CD4-positive, alpha-beta T cell treated with Interleukin-4 for 4 hours (primary cell): ENCODE measurements around the gene ZNF438.
A peak's percentile ranks its signal among the peaks of the same experiment; 100 is the strongest.
"Not testable (repeated sequence)": the region's sequence is repeated elsewhere in the genome, so short reads cannot be mapped to it uniquely, and the experiment has no call there.

ENCODE experiments used
- DNase-seq: peaks from one replicate; pipeline ENCODE4 v3.0.0-alpha.2; 2020

The ZNF438 gene, protein sequence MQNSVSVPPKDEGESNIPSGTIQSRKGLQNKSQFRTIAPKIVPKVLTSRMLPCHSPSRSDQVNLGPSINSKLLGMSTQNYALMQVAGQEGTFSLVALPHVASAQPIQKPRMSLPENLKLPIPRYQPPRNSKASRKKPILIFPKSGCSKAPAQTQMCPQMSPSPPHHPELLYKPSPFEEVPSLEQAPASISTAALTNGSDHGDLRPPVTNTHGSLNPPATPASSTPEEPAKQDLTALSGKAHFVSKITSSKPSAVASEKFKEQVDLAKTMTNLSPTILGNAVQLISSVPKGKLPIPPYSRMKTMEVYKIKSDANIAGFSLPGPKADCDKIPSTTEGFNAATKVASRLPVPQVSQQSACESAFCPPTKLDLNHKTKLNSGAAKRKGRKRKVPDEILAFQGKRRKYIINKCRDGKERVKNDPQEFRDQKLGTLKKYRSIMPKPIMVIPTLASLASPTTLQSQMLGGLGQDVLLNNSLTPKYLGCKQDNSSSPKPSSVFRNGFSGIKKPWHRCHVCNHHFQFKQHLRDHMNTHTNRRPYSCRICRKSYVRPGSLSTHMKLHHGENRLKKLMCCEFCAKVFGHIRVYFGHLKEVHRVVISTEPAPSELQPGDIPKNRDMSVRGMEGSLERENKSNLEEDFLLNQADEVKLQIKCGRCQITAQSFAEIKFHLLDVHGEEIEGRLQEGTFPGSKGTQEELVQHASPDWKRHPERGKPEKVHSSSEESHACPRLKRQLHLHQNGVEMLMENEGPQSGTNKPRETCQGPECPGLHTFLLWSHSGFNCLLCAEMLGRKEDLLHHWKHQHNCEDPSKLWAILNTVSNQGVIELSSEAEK

DNA sequence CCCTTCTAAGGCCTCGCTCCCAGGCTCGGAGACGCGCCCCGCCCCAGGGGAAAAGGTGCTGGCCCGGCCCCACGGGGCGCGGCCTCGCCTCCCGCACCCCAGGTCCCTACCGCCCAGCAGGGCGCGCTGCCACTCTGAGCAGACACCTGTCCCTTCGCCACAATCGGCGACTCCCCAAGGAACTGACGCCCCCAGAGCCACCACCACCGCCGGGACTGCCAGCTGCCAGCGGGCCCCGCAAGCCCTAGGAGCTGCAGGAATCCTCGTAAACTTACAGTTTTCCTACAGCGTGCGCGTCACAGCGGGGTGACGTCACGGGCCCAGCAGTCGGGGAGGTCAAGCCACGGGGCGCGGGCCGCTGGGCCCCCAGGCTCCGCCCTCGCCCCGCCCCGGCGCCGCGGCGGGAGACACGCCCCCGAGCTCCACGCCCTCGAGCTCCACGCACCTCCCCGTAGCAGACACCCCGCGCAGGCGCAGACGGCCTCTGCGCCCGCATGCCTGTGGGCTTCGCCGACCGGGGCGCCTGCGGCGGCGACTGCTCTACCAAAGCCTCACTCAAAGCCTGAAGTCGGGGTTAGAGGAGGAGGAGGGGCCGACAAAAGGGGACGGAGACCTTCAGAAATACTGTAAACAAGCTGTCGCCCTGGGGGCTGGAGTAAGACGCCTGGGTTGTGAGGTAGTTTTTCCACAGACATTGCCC, at the start of gene ZNF438:
TSS of gene ZNF438 (minus strand) at position 308 of the 700 bp plus-strand sequence. CDS start 154,831 bp downstream, outside the sequence.
- peak; percentile 92 for DNase-seq

DNA sequence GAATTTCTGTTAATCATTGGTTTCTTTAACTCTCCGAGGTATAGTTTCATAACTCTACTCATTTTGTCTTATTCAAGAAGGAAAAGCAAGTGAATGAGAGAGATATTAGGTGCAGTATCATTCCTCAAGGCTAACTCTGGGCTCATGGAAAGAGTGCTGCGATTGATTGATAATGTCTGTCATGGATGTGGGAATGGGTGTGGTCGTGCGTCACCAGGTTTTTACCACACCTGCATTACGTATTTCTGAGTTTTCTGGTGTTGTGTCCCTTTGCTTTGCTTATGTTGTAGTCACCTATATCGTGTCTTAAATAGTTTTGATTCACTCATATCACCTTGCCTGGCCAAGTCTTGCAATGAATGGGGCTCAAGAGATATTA, 44.9 kb upstream of the ZNF438 start:
- no peak for DNase-seq

DNA sequence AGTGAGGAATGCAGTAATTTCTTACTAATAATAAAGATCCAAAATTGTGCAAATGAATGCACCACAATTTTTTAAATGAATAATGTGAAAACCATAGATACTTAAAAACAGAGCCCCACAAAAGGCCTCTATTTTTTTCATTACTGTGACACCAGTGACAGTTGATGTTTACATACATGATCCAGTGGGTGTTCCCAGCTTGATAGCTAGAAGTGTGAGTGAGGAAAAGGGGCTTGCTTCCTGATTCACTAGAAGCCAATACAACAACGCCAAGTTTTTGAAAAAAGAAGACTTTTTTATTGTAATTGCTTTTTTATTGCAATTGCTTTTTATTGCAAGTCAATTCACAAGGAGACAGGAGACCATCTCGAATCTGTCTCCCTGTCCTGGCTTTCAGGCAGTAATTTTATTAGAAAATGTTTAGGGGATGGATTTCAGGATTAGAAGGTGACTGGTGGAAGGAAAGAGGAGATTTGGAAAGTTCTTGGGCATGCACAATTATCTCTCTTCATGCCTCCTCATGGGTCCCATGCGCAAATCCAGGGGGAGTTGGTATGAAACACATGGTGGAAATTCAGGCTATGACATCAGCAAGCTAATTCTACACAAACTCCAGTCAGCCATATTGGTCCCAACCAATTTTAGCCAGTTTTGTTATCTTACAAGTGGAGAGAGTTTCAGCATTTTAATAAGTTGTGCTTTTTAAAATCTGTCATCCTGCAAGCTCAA, 44.4 kb upstream of the ZNF438 start:
- DNase-seq = no peak

DNA sequence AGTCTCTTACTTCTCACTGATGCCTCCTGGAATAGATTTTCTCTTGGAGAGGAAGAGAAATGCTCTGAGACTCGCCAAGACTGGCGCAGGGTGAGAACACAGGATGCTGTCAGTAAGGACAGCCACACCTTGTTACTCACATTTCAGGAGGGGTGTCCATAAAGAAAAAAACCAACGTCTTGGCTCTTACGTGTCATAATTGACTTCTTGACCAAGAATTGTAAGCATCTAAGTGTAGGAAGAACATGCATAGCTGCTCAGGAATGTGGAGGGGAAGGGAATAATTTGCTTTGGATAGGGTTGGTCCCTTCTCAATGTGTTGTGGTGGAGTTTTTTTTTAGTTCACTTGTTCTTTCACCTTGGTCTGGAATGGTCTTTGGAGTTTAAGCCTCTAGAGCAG, 43.8 kb upstream of the ZNF438 start:
- no peak for DNase-seq

DNA sequence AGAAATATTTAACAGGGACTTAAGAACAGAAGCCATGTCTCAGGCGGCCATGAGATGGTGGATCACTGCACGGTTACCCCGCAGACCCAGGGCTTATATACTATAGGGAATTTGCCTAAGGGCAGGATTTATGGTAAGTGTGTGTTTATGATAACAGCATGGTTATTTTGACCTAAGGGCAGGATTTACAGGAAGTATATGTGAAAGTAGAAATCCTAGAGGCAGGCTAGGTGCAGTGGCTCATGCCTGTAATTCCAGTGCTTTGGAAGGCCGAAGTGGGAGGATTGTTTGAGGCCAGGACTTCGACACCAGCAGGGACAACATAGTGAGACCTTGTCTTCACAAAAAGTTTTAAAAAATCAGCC, 43.0 kb upstream of the ZNF438 start:
- DNase-seq = no peak

DNA sequence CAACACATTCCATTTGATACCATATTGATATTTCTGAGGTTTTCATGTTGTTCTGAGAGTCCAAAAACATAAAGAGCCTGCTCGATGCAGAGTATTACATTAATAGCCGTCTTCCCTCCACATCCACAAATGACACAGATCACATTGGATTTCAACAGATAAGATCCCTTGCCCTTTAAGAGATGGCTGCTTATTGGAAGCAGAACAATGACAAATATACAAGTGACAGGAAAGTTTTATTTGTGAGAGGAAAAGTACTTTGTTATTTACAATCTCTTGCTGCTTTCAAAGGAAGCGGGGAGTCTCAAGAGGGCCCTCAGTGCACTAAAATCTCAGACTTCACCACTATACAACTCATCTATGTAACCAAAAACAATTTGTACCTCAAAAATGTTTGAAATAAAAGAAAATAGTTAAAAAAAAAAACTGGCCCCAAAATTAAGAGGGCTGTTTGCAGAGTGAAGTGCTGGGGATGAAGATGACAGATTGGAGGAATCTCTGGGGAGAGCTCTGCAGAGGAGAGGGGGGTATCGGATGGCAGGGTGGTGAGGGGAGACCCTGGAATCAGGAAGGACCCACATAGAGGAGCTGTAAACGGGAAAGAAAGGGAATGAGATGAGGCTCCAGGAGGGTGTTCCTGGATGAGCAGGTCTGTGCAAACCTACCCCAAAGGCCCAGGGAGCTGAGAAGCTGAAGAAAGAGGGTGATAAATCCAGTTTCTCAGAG, 42.5 kb upstream of the ZNF438 start:
- DNase-seq = no peak

DNA sequence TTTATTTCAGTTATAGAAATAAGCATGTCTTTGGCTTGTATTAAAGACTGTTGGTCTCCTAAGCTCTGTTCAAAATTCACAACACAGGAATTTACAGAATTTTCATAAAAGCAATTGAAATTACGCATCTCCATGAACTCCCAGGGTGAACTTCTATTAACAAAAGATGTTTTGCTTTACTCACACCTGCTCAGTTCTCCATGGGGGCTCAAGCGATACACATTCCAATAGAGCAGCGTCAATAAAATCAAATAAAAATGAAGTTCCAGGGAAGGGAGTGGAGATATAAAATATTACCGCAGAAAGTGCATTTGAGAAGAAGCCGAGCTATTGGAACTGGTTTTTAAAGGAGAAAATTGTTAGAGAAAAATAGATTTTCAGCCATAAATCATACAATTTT, 41.5 kb upstream of the ZNF438 start:
- no peak for DNase-seq

DNA sequence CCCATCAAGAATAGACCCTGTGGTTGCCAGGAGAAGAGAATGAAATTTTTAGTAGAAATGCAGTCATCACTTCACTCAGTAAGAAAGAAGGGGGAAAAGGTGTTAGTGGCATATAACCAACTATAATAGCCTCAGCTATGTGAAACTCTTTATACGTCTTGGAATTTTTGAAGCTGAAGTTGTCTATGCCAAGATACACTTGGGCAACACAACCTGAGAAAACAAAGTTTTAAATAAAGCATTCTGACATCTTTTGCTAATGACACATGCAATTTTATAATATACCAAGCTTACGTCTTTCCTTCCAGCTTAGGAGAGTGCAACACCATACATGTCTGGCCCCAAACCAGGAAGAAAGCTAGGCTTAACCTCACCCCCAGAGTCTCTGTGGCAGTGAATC, 40.8 kb upstream of the ZNF438 start:
- no peak for DNase-seq

DNA sequence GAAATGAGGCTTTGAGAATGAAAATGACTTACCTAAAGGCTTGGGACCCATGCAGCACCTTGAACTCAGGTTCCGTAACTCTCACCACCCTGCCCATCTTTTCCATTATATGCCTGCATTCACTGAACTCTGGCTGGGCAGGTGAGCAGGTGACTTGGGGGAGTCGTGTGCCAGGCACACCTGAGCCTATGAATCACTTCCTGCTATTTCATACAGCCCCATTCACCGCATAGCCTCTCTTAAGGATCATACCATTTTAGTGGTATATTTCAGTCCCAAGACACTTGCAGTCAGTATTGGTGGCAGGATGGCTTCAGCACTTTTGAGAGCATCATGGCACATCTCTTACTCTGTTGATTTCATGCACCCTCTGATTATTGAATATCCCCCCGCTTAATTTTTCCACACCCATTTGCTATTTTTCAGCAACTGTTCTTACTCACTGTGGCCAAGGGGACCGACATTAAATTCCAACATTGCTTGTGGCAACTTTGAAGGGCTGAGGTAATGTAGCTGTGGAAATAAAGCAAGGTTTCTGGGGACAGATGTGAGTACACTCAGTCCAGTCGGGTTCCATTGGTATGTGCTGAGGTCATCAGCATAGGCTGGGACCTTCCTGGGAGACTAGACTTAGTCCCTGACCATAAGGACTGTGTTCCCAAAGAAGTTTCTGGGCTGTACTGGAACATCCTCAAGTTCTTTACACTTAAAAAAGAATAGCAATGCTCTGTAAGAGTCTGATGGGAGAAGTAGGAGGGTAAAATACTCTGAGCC, 39.8 kb upstream of the ZNF438 start:
- no peak for DNase-seq

DNA sequence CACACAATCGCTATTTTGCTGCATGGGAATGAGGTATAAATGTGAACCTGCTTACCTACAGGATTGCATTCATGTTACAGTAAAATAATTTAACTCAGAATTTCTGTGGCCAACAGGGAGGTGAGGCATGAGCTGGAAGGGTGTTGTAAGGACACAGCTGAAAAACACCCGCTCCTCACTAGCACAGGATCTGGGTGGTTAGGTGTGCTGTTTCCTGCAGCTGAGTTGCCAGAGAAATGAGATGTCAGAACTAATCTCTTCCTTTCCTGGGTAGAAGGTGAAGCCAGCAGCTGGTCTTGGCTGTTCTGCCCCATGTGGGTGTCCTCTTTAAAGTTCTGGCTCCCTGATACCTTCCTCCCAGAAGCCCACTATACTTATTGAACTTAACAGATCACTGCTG, 39.0 kb upstream of the ZNF438 start:
- no peak for DNase-seq

DNA sequence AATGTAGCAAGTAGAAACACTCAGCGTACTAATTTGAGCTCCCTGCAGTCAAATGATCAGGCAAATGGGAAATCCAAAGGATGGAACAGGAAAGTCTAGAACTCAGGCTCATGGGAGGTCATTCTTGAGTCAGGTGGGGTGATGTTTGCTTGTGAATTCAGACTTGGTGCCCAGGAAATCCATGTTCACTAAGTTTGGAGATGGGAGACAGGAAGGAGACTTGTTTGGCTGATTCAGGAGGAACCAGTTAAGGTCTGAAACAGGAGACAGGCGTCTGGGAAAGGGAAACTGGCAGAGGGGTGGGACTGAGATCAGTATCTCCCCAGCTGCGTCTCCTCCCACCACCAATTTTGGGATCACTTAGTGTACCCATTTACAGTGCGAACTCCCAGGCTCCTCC, 38.4 kb upstream of the ZNF438 start:
- DNase-seq = no peak

DNA sequence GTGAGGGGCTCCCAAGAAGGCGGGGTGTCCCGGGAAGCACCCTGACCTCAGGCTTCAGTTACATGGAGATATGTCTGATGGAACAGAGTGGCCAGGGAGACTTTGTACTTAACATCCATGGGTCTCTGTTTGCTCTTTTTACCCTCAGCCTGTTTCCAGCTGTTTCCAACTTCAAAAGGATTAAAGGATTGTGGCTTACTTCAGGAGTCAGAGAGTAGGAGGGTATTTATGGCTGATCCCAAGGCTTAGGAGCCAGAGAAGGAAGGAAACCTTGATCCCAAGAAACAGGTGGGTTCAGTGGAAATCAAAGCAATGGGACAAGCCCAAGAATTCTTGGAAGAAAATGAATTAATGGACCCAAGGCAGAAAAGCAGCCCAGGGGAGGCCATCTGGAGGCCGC, 37.7 kb upstream of the ZNF438 start:
- no peak for DNase-seq

DNA sequence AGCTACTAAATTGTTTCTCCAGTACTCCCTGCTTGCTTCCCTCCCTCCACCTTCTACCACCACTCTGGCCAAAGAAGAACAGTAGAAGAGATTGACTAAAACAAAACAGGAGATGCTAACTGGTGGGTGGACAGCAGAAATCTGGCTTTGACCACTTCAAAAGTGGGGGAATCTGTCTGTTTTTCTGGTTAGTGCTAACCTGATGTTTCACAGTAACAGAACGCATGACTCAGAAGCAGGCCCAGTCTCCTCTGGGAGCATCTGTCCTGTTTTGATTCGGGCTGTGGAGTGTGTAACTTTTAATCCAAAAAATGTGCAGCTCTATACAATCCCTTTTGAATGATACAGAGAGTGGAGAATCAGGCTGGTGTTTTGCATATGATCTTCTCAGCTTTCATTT, 32.7 kb upstream of the ZNF438 start:
- no peak for DNase-seq

DNA sequence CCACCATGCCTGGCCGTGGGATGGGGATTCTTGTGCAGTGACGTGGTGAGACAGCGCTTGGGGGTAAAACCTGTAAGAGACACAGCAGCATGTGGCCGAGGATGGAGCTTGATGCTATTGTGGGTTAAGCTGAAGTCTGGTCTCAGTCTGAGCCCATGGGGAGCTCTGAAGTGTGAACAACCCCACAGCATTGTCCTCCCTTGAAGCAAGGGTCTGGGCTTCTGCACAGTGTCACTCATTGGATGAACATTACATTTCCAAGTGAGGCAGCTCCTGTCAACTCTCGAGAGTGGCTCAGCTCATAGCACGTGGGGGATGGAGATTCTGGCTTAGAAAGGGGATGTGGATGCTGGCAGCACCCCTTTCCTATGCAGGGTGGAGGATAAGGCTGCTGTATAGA, 32.2 kb upstream of the ZNF438 start:
- no peak for DNase-seq

DNA sequence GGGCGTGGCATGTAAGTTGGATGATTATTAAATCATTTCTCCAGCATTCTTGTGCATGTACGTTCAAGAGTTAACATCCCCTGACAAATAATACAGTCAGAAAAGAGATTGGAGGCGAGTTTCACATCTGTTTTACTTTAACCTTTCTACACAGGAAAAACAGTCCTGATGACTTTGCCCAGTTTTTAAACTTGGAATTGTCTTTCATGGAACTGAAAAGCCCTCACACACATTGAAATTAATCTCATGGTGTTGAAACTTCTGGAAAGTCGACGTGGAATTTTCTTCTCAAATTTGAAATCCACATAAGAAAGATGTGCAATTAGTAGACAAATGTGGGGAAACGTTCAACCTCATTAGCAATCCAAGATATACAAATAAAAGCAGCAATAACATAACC, 31.2 kb upstream of the ZNF438 start:
- no peak for DNase-seq

DNA sequence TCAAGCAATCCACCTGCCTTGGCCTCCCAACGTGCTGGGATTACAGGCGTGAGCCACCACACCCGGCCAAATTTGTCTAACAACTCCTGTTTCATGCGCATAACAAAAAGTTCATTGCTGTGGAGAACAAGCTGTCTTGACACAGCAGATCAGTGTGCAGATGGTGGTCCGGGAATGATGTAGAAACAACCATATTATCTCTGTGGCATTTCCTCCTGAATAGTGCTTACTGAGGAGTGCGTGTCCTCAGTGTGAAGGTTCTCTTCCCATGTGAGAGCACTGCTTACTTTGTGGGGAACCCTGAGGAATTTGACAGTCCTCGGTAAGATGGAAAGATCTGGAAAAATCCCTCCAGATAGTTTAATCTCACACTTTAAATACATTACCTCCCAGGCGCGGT, 30.3 kb upstream of the ZNF438 start:
- DNase-seq = no peak

DNA sequence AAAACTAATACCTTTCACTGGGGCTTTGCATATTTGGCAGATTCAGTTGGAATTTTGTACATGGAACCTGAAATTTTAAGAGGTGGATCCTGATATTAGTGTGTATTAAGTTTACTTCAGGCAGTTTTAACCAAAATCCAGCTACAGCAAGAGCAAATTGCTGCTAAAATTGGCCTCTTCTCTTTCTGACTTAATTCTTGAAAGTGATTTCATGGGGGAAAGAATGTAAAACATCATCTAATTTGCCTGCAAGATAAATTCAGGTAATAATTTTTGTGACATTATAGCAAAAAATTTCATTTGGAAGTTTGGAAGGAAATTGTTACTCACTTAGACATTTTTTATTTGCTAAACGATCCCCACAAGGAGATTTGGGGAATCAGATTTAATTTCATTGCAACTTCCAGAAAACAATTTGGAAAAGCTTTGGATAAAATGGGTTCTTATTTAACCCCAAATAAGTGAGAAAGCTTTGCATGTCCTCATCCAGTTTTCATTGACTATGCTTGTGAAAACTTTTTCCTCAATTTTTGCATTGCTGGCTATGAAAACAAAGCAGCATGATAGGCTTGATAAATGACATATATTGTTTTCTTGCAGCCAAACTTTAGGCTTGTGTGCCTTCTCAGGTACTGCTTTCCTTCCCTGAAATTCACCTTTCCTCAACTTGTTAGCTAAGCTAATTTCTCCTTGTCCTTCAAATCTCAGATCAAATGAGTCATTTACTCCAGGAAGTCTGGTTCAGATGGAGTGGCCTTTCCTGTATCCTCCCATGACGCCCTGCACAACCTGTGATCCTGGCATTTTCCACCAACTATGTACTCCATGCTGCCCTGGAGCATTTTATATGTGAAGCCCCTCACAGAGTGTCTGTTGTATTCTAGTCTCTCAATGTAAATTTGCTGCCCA, 27.4 kb upstream of the ZNF438 start:
- DNase-seq = no peak

DNA sequence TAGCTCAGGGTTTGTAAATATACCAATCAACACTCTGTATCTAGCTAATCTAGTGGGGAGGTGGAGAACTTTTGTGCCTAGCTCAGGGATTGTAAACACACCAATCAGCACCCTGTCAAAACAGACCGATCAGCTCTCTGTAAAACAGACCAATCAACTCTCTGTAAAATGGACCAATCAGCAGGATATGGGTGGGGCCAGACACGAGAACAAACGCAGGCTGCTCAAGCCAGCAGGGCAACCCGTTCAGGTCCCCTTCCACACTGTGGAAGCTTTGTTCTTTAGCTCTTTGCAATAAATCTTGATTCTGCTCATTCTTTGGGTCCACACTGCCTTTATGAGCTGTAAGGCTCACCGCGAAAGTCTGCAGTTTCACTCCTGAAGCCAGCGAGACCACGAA, 25.0 kb upstream of the ZNF438 start:
- not testable (repeated sequence) for DNase-seq

DNA sequence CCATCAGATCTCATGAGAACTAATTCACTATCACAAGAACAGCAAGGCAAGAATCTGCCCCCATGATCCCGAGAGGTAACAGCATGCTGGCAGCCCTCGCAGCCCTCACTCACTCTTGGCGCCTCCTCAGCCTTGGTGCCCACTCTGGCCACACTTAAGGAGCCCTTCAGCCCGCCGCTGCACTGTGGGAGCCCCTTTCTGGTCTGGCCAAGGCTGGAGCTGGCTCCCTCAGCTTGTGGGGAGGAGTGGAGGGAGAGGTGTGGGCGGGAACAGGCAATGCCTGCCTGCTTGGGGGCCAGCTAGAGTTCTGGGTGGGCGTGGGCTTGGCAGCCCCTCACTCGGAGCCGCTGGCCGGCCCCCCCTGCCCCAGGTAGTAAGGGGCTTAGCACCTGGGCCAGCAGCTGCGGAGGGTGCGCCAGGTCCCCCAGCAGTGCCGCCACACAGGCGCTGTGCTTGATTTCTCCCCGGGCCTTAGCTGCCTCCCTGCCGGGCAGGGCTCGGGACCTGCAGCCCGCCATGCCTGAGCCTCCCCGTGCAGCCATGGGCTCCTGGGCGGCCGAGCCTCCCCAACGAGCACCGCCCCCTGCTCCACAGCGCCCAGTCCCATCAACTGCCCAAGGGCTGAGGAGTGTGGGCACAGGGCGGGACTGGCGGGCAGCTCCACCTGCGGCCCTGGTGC, 24.0 kb upstream of the ZNF438 start:
- no peak for DNase-seq

DNA sequence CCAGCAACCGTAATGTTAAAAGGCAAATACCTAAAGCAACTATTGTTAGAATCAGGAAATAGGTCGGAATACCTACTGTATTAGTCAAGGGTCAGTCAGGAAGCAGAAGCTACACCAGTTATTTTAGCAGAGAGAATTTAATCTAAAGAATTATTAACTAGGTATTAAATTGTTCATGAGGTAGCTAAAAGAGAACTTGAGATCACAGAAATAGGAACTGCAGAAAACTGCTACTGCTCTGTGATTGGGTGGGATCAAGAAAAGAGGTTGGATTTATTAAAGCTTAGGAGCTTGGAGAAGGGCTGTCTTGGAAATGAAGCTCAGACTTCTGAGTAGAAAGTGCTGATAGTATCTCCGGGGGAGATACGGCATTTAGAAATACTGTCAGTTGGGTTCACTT, 20.0 kb upstream of the ZNF438 start:
- DNase-seq = no peak
